Measurements from ENCODE around the gene NPVF. TPM values are rescaled to one million over a fixed set of nuclear protein-coding genes. Genes with fewer than 3 reads are reported as not detected.

The NPVF gene
- total RNA-seq, 1 experiment from 2014 or later: not detected

- H3F3A ChIP-seq (ENCODE audit: low read length, unreplicated experiment): no peaks in the 10 kb centered on the region
- H3K27me3 ChIP-seq (ENCODE audit: low read length): peaks cover 24% of the 10 kb centered on the region; the same call in 1 of the 2 replicates
- no peaks in the 10 kb centered on the region for H3K36me3 ChIP-seq (ENCODE audit: low read depth, low read length)
- H3K9me3 ChIP-seq (ENCODE audit: low read length): no peaks in the 10 kb centered on the region
- no peak overlapping the region for H3K27ac ChIP-seq (ENCODE audit: low read length)
- ChIA-PET CTCF (no interaction called here), POLR2A (ENCODE audit: unreplicated experiment) (no interaction called here)
- no peaks in the 10 kb centered on the region for H4K20me1 ChIP-seq (ENCODE audit: low read length)
- intact Hi-C loops (cut with micrococcal nuclease): no loop called here
- BruUV-seq (replicated peaks): no TSS peak
- H3K9me2 ChIP-seq (replicated peaks; ENCODE audit: low read length): no peaks in the 10 kb centered on the region
- DNase-seq: no peak
- TF ChIP-seq CTCF (conservative IDR thresholded peaks at IDR 0.05; ENCODE audit: low read depth, low read length) (no peak), EZH2 (IDR thresholded peaks at IDR 0.05; ENCODE audit: low read length, unreplicated experiment) (no peak), EZH2phosphoT487 (IDR thresholded peaks at IDR 0.05; ENCODE audit: borderline replicate concordance, low read length) (no peak)
- H3K4me1 ChIP-seq (ENCODE audit: insufficient read depth, low read length): no peaks in the 10 kb centered on the region
- ATAC-seq: no peak
- no peak overlapping the region for H2AFZ ChIP-seq (ENCODE audit: low read length)
- H3K4me2 ChIP-seq (ENCODE audit: low read length): no peak overlapping the region
- no peaks in the 10 kb centered on the region for H3K79me2 ChIP-seq (ENCODE audit: low read length)
- H3K4me3 ChIP-seq (ENCODE audit: low read length): no peak overlapping the region
- no peak overlapping the region for H3K9ac ChIP-seq (ENCODE audit: low read length)
Observed at GRCh38 chr7:25194036-25194435, 34.2 kb downstream of the NPVF start.

- no peaks in the 10 kb centered on the region for H3K36me3 ChIP-seq (ENCODE audit: low read depth, low read length)
- TF ChIP-seq CTCF (conservative IDR thresholded peaks at IDR 0.05; ENCODE audit: low read depth, low read length) (no peak), EZH2phosphoT487 (IDR thresholded peaks at IDR 0.05; ENCODE audit: borderline replicate concordance, low read length) (no peak), EZH2 (IDR thresholded peaks at IDR 0.05; ENCODE audit: low read length, unreplicated experiment) (no peak)
- DNase-seq (no peak), ATAC-seq (no peak)
- intact Hi-C loops (cut with micrococcal nuclease): no loop called here
- ChIA-PET POLR2A (ENCODE audit: unreplicated experiment) (no interaction called here), CTCF (no interaction called here)
- no peaks in the 10 kb centered on the region for H3K9me2 ChIP-seq (replicated peaks; ENCODE audit: low read length)
- H4K20me1 ChIP-seq (ENCODE audit: low read length): no peaks in the 10 kb centered on the region
- H3K4me1 ChIP-seq (ENCODE audit: insufficient read depth, low read length): no peaks in the 10 kb centered on the region
- H3F3A ChIP-seq (ENCODE audit: low read length, unreplicated experiment): no peaks in the 10 kb centered on the region
- no peak overlapping the region for H3K27ac ChIP-seq (ENCODE audit: low read length)
- 0 out of 2 replicates have a peak, but pooled peaks cover 15% of the 10 kb centered on the region for H3K27me3 ChIP-seq (ENCODE audit: low read length)
- H3K4me2 ChIP-seq (ENCODE audit: low read length): no peak overlapping the region
- BruUV-seq (replicated peaks): no TSS peak
- H2AFZ ChIP-seq (ENCODE audit: low read length): no peak overlapping the region
- H3K79me2 ChIP-seq (ENCODE audit: low read length): no peaks in the 10 kb centered on the region
- H3K9me3 ChIP-seq (ENCODE audit: low read length): no peaks in the 10 kb centered on the region
- H3K9ac ChIP-seq (ENCODE audit: low read length): no peak overlapping the region
- H3K4me3 ChIP-seq (ENCODE audit: low read length): no peak overlapping the region
Observed at GRCh38 chr7:25192043-25192442, 36.2 kb downstream of the NPVF start.

- DNase-seq (no peak), ATAC-seq (no peak)
- no peaks in the 10 kb centered on the region for H4K20me1 ChIP-seq (ENCODE audit: low read length)
- H3F3A ChIP-seq (ENCODE audit: low read length, unreplicated experiment): no peaks in the 10 kb centered on the region
- CTCF ChIA-PET: no interaction called here
- POLR2A ChIA-PET (ENCODE audit: unreplicated experiment): no interaction called here
- H3K4me3 ChIP-seq (ENCODE audit: low read length): no peak overlapping the region
- intact Hi-C loops (cut with micrococcal nuclease): no loop called here
- H3K27ac ChIP-seq (ENCODE audit: low read length): no peak overlapping the region
- H3K9me2 ChIP-seq (replicated peaks; ENCODE audit: low read length): no peaks in the 10 kb centered on the region
- H3K79me2 ChIP-seq (ENCODE audit: low read length): no peaks in the 10 kb centered on the region
- H3K27me3 ChIP-seq (ENCODE audit: low read length): 0 out of 2 replicates have a peak, but pooled peaks cover 6% of the 10 kb centered on the region
- H2AFZ ChIP-seq (ENCODE audit: low read length): no peak overlapping the region
- H3K4me2 ChIP-seq (ENCODE audit: low read length): no peak overlapping the region
- no peaks in the 10 kb centered on the region for H3K36me3 ChIP-seq (ENCODE audit: low read depth, low read length)
- H3K9ac ChIP-seq (ENCODE audit: low read length): no peak overlapping the region
- H3K9me3 ChIP-seq (ENCODE audit: low read length): no peaks in the 10 kb centered on the region
- no peaks in the 10 kb centered on the region for H3K4me1 ChIP-seq (ENCODE audit: insufficient read depth, low read length)
- TF ChIP-seq EZH2 (IDR thresholded peaks at IDR 0.05; ENCODE audit: low read length, unreplicated experiment) (no peak), CTCF (conservative IDR thresholded peaks at IDR 0.05; ENCODE audit: low read depth, low read length) (no peak)
- BruUV-seq (replicated peaks): no TSS peak
Observed at GRCh38 chr7:25189197-25189596, 39.1 kb downstream of the NPVF start.
